GM18517 (cell line): ENCODE data around the gene PRDM10.
"Not testable (repeated sequence)": the region's sequence is repeated elsewhere in the genome, so short reads cannot be mapped to it uniquely, and the experiment has no call there.

Source experiments
- ATAC-seq: cut with Tn5 transposase; IDR thresholded peaks from one replicate; pipeline ENCODE4 v1.9.1; 2021; ENCODE audit warnings: mild to moderate bottlenecking, moderate library complexity; ENCODE audit not compliant: unreplicated experiment

Gene PRDM10, protein sequence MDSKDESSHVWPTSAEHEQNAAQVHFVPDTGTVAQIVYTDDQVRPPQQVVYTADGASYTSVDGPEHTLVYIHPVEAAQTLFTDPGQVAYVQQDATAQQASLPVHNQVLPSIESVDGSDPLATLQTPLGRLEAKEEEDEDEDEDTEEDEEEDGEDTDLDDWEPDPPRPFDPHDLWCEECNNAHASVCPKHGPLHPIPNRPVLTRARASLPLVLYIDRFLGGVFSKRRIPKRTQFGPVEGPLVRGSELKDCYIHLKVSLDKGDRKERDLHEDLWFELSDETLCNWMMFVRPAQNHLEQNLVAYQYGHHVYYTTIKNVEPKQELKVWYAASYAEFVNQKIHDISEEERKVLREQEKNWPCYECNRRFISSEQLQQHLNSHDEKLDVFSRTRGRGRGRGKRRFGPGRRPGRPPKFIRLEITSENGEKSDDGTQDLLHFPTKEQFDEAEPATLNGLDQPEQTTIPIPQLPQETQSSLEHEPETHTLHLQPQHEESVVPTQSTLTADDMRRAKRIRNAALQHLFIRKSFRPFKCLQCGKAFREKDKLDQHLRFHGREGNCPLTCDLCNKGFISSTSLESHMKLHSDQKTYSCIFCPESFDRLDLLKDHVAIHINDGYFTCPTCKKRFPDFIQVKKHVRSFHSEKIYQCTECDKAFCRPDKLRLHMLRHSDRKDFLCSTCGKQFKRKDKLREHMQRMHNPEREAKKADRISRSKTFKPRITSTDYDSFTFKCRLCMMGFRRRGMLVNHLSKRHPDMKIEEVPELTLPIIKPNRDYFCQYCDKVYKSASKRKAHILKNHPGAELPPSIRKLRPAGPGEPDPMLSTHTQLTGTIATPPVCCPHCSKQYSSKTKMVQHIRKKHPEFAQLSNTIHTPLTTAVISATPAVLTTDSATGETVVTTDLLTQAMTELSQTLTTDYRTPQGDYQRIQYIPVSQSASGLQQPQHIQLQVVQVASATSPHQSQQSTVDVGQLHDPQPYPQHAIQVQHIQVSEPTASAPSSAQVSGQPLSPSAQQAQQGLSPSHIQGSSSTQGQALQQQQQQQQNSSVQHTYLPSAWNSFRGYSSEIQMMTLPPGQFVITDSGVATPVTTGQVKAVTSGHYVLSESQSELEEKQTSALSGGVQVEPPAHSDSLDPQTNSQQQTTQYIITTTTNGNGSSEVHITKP

GRCh38 chr11:130002352-130002845 is at the start of gene PRDM10:
TSS of gene PRDM10 (minus strand) at chr11:130002835. CDS start at chr11:129960964, 41,871 bp downstream.
- ATAC-seq: peak; percentile 32

GRCh38 chr11:130051082-130051481 is 48.4 kb upstream of the PRDM10 start:
- ATAC-seq: no peak

GRCh38 chr11:130050257-130050656 is 47.6 kb upstream of the PRDM10 start:
- ATAC-seq: no peak

- no peak for ATAC-seq
Measured at GRCh38 chr11:130049328-130049771, 46.7 kb upstream of the PRDM10 start.

DNA sequence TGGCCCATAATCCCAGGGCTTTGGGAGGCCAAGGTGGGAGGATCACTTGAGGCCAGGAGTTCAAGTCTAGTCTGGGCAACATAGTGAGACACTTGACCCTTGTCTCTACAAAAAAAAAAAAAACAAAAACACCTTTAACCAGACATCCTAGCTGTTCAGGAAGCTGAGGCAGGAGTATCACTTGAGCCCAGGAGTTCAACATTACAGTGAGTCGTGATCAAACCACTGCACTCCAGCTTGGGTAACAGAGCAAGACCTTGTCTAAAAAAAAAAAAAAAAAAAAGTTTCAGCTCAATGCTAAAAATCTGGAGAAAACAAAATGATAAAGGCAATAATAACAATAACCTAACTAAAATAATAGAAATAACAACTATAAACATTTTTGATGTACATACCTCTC is 44.5 kb upstream of the PRDM10 start:
- no peak for ATAC-seq

- no peak for ATAC-seq
Measured at GRCh38 chr11:130043575-130043974, 40.9 kb upstream of the PRDM10 start.

DNA sequence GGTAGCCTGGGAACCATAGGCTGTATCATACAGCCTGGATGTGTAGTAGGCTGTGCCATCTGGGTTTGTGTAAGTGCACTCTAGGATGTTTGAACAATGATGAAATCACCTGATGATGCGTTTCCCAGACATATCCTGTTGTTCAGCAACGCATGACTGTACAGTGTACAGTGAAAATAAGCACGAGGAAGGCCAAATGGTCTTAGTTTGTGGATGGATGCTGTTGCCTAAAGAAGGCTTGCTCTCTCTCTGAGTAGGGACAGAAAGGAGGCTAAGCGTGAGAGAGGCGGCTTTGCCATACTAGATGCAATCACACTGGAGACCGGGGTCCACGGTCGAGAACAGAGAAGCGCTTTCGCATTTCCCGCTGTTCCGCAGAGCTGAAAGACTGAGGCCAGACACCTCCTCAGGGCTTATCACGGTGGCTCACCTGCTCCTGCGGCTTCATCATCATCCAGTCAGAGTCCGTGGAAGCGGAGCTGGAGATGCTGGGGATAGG is 39.5 kb upstream of the PRDM10 start:
- ATAC-seq: no peak

GRCh38 chr11:130040281-130040940 is 37.8 kb upstream of the PRDM10 start:
- no peak for ATAC-seq

DNA sequence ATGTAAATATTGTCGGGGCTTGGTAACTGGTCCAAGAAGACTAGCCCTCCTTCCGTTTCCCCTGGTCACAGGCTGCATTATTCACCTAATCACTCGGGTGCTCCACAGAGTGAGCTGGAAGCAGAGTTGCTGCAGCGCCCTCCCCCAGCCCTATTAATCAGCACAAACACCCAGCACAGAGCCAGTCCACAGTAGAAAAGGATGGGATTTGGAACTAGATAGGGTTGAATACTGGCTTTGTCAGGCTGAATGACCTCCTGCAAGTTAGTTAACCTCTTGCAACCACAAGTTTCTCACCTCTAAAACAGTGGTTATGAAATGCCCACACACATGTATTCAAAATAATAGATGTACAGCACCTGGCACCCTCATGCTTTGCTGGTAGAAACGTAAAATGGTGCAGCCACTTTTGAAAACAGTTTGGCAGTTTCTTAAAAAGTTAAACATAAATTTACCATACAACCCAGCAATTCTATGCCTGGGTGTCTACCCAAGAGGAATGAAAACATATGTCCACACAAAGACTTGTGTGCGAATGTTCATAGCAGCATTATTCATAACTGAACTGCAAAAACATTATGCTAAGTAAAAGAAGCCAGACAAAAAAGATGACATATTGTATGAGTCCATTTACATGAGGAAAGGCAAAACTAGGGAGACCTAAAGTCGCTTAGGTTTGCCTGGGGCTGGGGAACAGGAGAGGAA is 35.4 kb upstream of the PRDM10 start:
- ATAC-seq: no peak

GRCh38 chr11:130037058-130037457 is 34.4 kb upstream of the PRDM10 start:
- no peak for ATAC-seq

- no peak for ATAC-seq
Measured at GRCh38 chr11:130034236-130034635, 31.6 kb upstream of the PRDM10 start.

DNA sequence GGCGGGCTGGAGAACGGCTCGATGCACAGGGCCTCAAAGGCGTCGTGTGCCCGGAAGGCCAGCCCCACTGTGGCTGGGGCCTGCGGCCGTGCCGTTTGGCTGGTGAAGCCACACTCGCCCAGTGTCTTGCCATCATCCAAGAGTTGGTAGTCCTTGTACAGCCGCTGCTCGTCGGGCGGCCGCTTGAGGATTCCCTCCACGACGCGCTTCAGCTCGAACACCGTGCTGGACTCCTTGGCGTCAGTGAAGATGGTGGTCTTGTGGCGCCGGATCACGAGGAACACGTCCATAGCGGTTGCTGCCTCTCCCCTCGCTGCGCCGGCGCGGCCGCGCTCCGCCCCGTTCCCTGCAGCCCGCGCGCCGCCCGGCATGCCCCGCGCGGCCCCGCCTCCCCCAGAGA is 30.3 kb upstream of the PRDM10 start:
- ATAC-seq: no peak

- no peak for ATAC-seq
Measured at GRCh38 chr11:130031945-130032344, 29.3 kb upstream of the PRDM10 start.

DNA sequence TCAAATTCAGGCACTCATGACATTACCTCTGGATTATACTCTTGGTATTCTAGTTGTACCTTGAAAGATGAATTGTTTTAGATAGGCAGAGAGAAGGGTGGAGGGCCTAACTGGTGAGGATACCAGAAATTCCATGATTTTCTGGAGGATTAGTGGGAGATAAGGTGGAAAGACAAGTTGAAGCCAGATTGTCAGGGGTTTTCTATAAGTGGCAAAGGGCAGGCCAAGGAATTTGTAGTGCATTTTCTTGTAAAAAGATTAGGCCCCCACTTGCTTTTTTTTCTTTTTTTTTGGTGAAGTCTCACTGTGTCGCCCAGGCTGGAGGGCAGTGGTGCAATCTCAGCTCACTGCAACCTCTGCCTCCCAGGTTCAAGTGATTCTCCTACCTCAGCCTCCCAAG is 28.4 kb upstream of the PRDM10 start:
- ATAC-seq: no peak

DNA sequence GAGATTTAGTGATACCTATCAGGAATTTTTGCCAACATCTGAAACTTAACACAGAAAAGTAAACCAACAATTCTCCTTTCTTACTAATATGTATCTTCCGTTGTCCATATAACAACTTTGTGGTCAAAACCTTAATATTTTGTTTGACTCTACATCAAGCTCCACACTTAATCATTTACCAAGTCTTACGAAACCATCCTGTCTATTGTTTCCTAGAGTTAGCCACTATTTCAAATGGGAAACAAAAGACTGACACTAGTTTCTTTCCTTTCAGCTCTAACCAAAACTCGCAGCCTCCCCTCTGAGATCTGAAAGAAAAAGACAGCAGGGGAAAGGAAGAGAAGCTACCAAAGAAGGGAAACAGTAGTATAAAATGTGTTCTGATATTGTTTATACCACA is 26.5 kb upstream of the PRDM10 start:
- ATAC-seq: no peak

- no peak for ATAC-seq
Measured at GRCh38 chr11:130025371-130025770, 22.7 kb upstream of the PRDM10 start.

DNA sequence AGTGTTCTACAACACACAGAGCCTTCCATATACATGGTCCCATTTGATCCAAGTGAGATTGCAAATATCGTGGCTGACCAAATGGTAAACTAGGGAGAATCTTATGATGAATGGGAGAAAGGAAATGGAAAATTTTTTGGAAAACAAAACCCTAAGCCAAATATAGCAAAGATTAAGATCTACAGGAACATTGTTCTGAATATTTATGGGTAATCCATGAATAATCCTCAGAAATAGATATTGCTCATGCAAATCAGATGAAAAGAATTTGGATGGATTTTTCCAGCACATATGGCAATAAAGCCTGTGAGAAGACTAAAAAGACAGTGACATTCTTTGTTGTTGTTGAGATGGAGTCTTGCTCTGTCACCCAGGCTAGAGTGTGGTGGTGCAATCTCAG is 21.7 kb upstream of the PRDM10 start:
- no peak for ATAC-seq

DNA sequence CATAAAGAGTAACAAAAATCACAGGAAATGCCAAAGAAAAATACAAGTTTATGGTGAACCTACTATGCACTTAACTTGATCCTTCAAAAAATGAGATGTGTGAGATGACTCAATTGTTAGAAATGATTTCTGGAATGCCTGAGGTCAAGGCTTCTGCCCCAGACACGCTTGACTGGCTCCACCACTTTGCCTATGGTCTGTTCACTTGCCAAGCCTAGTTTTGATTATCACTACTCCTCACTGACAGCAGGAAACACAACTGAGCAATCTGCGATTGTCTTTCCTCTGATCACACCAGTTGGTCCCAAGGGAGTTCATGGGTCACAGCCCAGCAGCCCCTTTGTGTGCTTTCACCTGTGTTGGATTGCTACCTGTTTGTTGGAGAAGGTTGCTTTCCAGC is 20.6 kb upstream of the PRDM10 start:
- ATAC-seq: peak; percentile 97

GRCh38 chr11:130022799-130023198 is 20.2 kb upstream of the PRDM10 start:
- peak; percentile 31 for ATAC-seq

DNA sequence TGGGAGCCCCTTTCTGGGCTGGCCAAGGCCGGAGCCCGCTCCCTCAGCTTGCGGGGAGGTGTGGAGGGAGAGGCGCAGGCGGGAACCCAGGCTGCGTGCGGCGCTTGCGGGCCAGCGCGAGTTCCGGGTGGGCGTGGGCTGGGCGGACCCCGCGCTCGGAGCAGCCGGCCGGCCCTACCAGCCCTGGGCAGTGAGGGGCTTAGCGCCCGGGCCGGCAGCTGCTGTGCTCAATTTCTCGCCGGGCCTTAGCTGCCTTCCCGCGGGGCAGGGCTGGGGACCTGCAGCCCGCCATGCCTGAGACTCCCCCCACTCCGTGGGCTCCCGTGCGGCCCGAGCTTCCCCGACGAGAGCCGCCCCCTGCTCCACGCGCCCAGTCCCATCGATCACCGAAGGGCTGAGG is 19.0 kb upstream of the PRDM10 start:
- ATAC-seq: not testable (repeated sequence)
